HUES48 (cell line): ENCODE results near the gene MCRIP2.
A peak's percentile ranks its signal among the peaks of the same experiment; 100 is the strongest.
"Not testable (repeated sequence)": the region's sequence is repeated elsewhere in the genome, so short reads cannot be mapped to it uniquely, and the experiment has no call there.

Source experiments
- H3K27ac ChIP-seq: one replicate; pipeline ENCODE4 v1.7.0; 2013; ENCODE audit warnings: low read depth, low read length, inconsistent platforms
- H3K27me3 ChIP-seq: 2 replicates; pipeline ENCODE4 v1.6.1; 2013; ENCODE audit warnings: mild to moderate bottlenecking, low read length; ENCODE audit not compliant: control insufficient read depth, insufficient read depth
- H3K36me3 ChIP-seq: 2 replicates; pipeline ENCODE4 v1.6.1; 2013; ENCODE audit warnings: low read length; ENCODE audit not compliant: control insufficient read depth, insufficient read depth
- H3K4me1 ChIP-seq: 2 replicates; pipeline ENCODE4 v1.6.1; 2013; ENCODE audit warnings: mild to moderate bottlenecking, low read length; ENCODE audit not compliant: control insufficient read depth, insufficient read depth
- H3K4me3 ChIP-seq: 2 replicates; pipeline ENCODE4 v1.5.1; 2013; ENCODE audit warnings: mild to moderate bottlenecking, low read depth, low read length
- H3K9ac ChIP-seq: 2 replicates; pipeline ENCODE4 v1.6.1; 2013; ENCODE audit warnings: mild to moderate bottlenecking, low read depth, low read length, moderate library complexity
- H3K9me3 ChIP-seq: 2 replicates; pipeline ENCODE4 v1.6.1; 2013; ENCODE audit warnings: low read length; ENCODE audit not compliant: control insufficient read depth, insufficient read depth

MCRIP2 gene

GRCh38 chr16:686459-687260, 45.0 kb downstream of the MCRIP2 start:
- Histone ChIP-seq H3K4me3 (no peak overlapping the region), H3K9ac (no peak overlapping the region), H3K27me3 (0 out of 2 replicates have a peak, but pooled peaks cover 6% of the 10 kb centered on the region), H3K4me1 (peaks cover 9% of the 10 kb centered on the region), H3K36me3 (peaks cover 45% of the 10 kb centered on the region), H3K9me3 (no peaks in the 10 kb centered on the region), H3K27ac (no peak overlapping the region)

- H3K4me3 ChIP-seq: no peak overlapping the region
Measured at GRCh38 chr16:687499-687898, 45.9 kb downstream of the MCRIP2 start.

GRCh38 chr16:689175-689897, 47.7 kb downstream of the MCRIP2 start:
- peaks cover 4% of the 10 kb centered on the region; the same call in 1 of the 2 replicates for H3K4me1 ChIP-seq
- H3K27me3 ChIP-seq: peaks cover 29% of the 10 kb centered on the region
- H3K27ac ChIP-seq: peak overlapping the region; percentile 82
- peak overlapping the region; percentile 79; the same call in 1 of the 2 replicates for H3K9ac ChIP-seq
- no peaks in the 10 kb centered on the region for H3K9me3 ChIP-seq
- peaks cover 26% of the 10 kb centered on the region for H3K36me3 ChIP-seq
- H3K4me3 ChIP-seq: peak overlapping the region; percentile 93

More at GRCh38 chr16:687499-687898, 45.9 kb downstream of the MCRIP2 start:
- Histone ChIP-seq H3K27me3 (peaks cover 14% of the 10 kb centered on the region), H3K36me3 (peaks cover 36% of the 10 kb centered on the region), H3K9me3 (no peaks in the 10 kb centered on the region), H3K9ac (no peak overlapping the region), H3K4me1 (peaks cover 9% of the 10 kb centered on the region), H3K27ac (no peak overlapping the region)

- peaks cover 18% of the 10 kb centered on the region for H3K36me3 ChIP-seq
Measured at GRCh38 chr16:691242-691641, 49.6 kb downstream of the MCRIP2 start.

GRCh38 chr16:692356-693108, 50.9 kb downstream of the MCRIP2 start:
- H3K27me3 ChIP-seq: peaks cover 48% of the 10 kb centered on the region
- no peaks in the 10 kb centered on the region for H3K9me3 ChIP-seq
- peaks cover 6% of the 10 kb centered on the region; the same call in 1 of the 2 replicates for H3K36me3 ChIP-seq
- peaks cover 4% of the 10 kb centered on the region; the same call in 1 of the 2 replicates for H3K4me1 ChIP-seq
- H3K27ac ChIP-seq: no peak overlapping the region
- no peak overlapping the region for H3K9ac ChIP-seq
- H3K4me3 ChIP-seq: no peak overlapping the region

More at GRCh38 chr16:691242-691641, 49.6 kb downstream of the MCRIP2 start:
- H3K4me3 ChIP-seq, H3K9ac ChIP-seq, H3K4me1 ChIP-seq, H3K27ac ChIP-seq, H3K9me3 ChIP-seq: not testable (repeated sequence)
- H3K27me3 ChIP-seq: peaks cover 46% of the 10 kb centered on the region

GRCh38 chr16:693364-693763, 51.7 kb downstream of the MCRIP2 start:
- no peaks in the 10 kb centered on the region for H3K36me3 ChIP-seq
- no peak overlapping the region for H3K27ac ChIP-seq
- no peak overlapping the region for H3K9ac ChIP-seq
- H3K4me3 ChIP-seq: peak overlapping the region; percentile 69; the same call in 1 of the 2 replicates
- H3K27me3 ChIP-seq: peaks cover 51% of the 10 kb centered on the region
- H3K9me3 ChIP-seq: no peaks in the 10 kb centered on the region
- peaks cover 4% of the 10 kb centered on the region; the same call in 1 of the 2 replicates for H3K4me1 ChIP-seq

GRCh38 chr16:693766-694165, 52.1 kb downstream of the MCRIP2 start:
- H3K9ac ChIP-seq: no peak overlapping the region
- H3K27me3 ChIP-seq: peaks cover 53% of the 10 kb centered on the region
- peaks cover 4% of the 10 kb centered on the region; the same call in 1 of the 2 replicates for H3K4me1 ChIP-seq
- H3K4me3 ChIP-seq: peak overlapping the region; percentile 69; the same call in 1 of the 2 replicates
- H3K27ac ChIP-seq: no peak overlapping the region
- H3K9me3 ChIP-seq: no peaks in the 10 kb centered on the region
- H3K36me3 ChIP-seq: no peaks in the 10 kb centered on the region

GRCh38 chr16:694187-694862, 52.7 kb downstream of the MCRIP2 start:
- H3K4me3 ChIP-seq: peak overlapping the region; percentile 69
- no peaks in the 10 kb centered on the region for H3K36me3 ChIP-seq
- H3K9me3 ChIP-seq: no peaks in the 10 kb centered on the region
- H3K9ac ChIP-seq: no peak overlapping the region
- H3K27me3 ChIP-seq: peaks cover 59% of the 10 kb centered on the region
- peaks cover 4% of the 10 kb centered on the region; the same call in 1 of the 2 replicates for H3K4me1 ChIP-seq
- no peak overlapping the region for H3K27ac ChIP-seq

- Histone ChIP-seq H3K27me3 (peaks cover 64% of the 10 kb centered on the region), H3K27ac (no peak overlapping the region), H3K9me3 (no peaks in the 10 kb centered on the region), H3K4me1 (no peaks in the 10 kb centered on the region), H3K9ac (no peak overlapping the region), H3K4me3 (peak overlapping the region; percentile 69), H3K36me3 (no peaks in the 10 kb centered on the region)
Measured at GRCh38 chr16:694863-695354, 53.3 kb downstream of the MCRIP2 start.
